Glomerular visceral epithelial cell (primary cell): Measurements from ENCODE around the gene PHF12.

Experiments used
- DNase-seq: peaks from one replicate; pipeline ENCODE4 v3.0.0-alpha.2; 2016; ENCODE audit errors: extremely low spot score

Gene PHF12

DNA sequence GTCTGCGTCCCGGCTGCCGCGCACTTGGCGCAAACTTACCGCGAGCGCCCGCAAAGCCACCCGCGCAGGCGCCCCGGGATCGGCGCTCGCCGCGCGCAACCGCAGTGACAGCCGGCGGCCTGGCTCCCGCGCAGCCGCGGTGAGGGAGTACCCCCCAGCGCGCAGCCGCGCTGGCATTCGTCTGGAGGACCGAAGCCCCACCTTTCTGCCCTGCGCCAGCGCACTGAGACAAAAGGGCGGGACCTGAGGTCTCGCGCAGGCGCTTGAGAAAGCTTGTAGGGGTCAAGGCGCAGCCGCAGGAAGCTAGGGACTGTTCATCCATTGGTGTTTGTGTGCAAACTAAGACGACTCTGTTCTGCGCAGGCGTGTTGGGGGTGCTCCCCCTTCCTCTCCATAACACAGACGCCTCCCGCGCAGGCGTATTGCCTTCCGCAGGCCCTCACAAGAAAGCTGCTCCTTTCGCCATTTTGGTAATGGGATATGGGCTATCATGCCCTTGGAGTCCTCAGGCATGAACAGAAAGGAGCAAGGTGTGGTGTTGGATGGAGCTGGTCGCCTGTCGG, at the start of gene PHF12:
TSS of gene PHF12 (minus strand) at position 91 of the 563 bp plus-strand sequence. CDS start 558 bp downstream, outside the sequence.
- DNase-seq, result peak; percentile 100

DNA sequence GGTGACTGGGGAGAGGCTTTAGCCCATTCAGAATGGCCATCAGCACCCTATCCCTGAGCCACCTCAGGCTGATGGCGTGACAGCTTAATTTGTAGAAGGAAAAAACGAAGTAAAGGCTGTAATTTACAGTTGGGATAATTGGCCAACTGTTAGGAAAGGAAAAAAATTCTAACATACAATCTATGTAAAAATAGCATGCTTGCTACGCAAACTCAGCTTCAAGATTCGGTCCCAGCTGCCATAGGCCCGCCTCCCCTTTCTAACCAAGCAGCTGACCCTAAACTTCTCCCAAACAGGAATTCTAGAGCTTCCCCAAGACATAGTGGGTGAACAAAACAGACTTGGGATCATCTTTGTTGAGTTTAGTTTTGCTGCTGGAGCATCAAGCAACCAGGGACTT, 49.7 kb upstream of the PHF12 start:
- no peak for DNase-seq

DNA sequence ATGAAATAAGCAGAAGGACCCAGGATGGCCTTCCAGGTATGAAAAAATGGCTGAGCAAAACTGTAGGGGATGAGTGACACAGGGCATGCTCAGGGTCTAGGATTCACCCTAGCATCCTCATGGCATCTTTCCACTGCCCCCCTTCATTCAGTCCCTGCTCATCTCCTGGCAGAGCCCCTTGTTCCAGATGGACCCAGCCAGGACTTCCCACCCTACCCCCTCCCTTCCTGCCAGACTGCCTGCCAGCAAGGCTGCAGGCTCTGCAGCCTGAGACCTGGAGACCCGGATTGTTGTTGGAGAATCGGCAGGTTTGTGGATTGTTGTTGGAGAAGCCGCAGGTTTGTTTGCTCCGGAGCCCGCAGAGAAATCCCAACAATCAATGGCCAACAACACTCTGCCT, 47.9 kb upstream of the PHF12 start:
- no peak for DNase-seq

DNA sequence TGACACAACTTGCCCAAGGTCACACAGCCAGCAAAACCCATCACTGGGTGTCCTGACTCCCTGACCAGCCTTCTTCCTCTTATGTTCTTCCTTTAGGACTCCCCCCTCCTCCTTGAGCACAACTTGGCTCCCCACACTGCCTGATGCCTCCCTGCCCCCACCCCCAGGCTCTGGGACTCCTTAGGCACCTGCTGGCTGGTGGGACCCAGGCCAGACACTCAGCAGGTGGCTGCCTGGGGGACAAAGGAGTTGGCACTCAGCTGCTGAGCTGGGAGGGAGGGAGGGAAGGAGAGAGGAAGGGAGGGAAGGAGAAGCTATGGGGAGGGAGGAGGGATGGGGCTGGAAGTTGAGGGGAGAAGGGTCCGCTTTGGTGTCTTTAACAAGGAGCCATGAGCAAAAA, 46.5 kb upstream of the PHF12 start:
- DNase-seq, result no peak

DNA sequence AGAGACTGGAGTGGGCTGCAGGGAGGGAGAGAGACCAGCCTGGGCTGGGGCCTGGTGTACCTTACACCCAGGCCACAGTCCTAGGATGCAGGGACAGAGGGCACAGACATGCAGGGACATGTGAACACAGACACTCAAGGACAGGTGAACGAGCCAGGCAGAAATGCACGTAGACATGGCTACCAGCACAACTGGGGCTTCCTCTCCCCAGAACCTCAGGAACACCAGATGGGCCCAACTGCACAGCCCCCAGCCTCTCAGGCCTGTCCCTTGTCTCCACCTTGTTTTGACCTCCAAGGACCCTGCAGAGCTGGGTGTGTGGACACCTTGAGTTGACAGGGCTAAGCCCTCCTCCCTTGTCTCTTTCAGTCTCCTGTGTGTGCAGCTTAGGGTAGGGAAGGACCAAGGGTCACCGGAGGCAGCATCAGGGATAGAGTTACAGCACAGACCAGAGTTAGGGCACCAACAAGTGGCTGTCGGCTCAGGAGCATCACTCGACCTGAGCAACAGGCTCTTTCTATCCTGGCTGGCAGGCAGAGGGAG, 45.3 kb upstream of the PHF12 start:
- no peak for DNase-seq

DNA sequence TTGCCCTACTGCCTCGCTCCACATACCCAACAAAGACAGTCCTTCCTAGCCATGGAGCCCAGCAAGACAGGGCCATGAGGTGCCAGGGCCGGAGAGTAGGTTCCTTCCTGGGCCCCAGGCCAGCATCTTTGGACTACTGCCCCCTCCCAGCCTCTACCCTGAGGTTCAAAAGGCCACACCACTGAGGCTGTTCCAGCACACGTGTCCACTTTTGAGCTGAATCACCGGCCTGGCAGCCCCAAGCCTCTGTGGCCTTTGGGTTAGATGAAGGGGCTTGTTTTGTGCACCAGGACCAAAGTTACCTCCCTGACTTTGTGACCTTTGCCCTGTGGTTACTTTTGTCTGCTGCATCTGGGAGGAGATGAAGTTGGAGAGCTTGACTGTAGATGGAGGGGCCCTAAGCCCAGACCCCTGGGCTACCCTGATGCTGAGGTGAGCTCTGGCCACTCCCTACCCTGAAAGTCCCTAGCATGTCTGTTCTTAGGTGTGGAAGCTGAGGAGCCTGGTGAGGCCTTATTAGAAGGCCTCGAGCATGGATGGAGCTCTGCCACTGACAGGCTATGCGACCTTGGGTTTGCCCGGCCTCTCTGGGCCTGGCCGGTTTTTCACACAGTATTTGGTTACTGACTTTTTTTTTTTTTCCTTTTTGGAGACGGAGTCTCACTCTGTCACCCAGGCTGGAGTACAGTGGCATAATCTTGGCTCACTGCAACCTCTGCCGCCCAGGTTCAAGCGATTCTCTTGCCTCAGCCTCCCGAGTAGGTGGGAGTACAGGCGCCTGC, 42.5 kb upstream of the PHF12 start:
- no peak for DNase-seq

DNA sequence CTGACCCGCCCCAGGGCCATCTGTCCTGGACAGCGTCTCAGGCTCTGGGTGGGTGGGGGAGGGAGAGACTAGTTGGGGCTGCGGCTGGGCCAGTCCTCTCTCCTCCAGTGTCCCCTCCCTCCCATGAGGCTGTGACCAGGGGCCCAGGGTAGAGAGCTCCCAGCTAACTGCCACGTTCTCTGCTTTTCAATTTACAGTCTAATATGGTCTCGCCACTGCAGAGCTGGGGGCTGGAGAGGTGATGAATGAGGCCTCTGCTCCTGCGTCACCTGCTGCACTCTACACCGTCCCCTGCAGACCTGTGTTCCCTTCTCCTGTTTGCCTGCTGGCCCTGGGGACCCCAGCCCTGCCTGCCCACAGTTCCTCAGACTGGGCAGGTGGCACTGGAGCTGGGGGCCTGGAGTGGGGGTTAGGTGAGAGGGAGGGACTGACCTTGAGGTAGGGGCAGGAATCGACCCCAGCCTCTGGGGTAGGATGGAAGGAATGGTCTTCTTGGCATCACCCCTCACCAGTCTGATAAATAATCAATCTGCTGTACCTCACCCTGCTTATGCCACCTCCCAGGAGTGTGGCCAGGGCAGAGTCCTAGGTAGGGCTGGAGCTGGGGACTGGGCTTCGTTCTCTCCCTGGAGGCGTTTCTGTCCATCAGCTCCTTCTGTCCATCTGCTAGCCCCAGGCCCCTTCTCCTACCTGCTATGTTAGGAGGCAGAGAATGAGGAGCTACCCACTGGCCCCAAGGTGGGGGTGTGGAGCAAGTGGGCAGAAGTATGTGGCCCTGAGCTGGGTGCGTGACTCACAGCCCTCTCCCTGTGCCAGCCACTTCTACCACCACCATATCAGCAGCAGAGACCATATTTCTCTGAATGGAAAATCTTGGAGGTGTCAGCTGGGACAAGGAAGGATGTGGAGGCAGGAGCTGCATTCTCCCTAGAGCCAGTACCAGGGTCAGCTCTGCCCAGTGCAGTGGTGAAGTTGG, 41.6 kb upstream of the PHF12 start:
- DNase-seq, result peak; percentile 28

DNA sequence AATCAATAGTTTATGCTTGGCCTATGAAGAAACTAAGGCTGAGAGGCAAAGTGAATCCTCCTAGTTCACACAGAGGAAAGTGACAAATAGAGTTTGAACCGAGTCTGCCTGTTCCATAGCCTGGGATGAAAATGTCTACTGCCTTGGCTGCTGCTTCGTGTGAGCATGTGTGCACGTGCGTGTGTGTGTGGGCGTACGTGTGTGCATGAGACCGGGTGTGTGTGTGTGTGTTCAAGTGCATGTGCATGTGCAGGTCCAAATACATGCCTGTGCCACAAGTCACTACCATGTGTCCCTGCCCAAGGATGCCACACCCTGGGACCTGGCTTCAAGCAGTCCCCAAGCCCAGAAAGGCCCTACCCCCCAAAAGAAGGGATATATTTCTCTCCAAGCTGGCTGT, 40.9 kb upstream of the PHF12 start:
- no peak for DNase-seq

DNA sequence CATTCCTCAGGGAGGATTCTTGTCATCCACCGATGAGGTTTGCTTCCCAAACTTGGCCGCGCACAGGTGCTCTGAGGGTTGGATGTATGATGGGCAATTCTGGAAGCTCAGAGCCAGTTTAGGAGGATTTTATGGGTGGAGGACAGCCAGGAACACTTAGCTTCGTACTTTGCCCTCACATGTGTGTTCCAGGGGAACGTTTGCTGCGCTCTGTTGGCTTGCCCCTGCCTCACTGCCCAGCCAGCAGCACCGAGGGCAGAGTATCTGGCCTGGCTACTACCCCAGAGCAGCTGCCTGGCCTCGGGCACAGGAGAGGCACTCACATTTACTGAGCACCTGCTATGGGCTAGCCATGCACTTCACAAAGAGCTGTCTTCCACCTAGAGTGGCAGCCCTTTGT, 40.5 kb upstream of the PHF12 start:
- no peak for DNase-seq

DNA sequence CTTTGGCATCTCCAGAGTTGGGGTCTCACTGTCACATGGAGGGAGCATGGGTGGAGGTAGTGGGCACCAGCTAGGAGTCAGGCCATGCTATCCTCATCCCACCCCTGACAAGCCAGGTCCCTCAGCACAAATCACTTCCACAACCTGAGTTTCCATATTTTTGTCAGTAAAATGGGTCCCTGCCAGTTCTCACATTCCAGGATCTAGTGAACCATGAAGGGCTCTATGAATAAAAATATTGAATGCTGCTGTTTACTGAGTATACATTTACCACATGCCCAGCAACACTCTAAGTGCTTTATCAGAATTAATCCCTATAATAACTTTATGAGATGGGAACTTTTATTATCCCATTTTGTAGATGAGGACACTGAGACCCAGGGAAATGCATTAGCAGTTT, 37.7 kb upstream of the PHF12 start:
- no peak for DNase-seq

DNA sequence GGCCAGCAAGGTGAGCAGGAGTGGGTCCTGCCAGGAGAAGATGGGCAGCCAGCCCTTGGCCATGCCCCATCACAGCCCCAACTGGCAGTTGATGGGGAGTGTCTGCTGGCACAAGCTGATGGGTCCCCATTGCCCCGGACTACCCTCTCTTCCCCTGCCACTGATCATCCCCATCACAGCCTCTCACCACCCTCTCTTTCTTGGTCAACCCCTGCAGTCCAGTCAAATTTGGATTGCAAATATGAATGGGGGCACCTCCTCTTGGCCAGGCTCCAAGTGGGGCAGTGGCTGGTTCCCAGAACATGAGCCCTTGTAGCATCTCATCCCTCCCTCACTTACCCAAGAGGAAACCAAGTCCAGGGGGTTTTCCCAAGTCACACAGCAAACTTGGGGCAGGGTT, 37.2 kb upstream of the PHF12 start:
- no peak for DNase-seq

DNA sequence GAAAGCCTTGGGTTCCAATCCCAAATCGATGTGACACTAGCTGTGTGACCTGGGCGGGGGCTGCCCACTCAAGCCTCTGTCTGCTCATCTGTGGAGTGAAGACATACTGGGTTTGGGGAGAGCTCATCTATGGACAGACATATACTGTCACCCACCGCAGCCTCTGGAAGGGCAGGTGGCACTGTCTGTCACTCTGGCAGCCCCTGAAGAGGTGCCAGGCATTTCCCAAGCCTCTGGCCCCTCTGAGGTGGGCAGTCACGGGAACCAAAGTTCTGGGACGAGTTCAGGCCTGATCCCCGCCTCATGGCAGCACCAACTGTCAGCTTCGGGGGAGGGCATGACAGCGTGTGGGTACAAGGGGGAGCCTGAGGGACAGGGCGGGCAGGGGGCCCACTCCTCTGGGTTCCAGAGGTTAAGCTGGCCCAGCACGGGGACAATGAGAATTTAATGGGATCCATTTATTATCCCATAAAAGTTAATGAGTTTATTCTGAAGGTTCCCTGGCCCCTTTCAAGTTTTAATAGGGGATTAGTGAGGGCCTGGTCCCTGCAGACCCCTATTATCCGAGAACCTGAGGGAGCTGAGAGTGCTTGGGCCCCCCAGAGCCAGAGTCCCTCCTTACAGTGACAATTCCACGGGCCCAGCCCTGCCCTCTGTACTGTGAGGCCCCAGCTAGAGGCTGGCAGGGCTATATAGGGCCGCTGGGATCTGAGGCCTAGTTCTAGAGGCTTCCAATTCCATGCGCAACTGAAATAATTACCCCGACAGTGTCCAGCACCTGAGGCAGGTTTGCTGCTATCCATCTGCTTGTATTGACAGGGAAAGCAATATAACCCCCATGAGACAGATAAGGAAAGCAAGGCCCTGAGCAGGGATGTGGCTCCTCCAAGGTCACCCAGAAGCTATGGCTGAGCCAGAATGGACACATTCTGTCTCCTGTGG, 35.7 kb upstream of the PHF12 start:
- no peak for DNase-seq

DNA sequence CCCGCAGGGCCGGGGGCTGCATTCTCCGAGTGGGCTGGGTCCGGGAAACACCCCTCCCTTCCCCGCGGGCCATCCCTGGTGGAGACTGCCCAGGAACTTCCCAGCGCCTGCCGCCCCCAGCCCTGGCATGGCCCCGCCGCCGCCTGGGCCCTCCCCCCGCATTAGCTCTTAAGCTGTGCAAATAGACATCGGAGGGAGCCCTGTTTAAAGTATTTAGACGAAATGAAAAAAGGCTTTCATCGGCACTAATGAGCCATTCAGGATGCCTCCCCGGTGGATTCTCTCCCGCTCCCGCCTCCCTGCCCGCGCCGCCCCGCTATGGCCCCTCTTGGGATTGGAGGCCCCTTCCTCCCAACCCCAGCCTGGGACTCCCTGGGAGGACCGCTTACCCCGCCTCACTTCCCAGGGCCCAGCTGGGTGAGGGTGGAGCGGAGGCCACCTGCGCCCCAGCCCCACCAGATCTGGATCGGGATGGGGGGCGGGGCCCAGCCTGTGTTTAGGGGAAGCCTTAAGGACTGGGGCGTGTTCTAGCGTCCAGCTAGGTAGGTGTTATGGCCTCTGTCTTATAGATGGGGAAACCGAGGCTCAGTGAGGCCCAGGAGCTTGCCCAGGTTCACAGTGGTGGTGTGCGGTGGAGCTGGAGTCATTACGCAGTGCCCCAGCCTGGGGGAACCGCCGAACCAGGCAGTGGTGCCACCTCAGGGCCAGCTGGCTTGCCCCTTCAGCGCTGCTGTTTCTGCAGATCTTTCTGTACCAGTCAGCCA, 34.8 kb upstream of the PHF12 start:
- DNase-seq, result no peak

DNA sequence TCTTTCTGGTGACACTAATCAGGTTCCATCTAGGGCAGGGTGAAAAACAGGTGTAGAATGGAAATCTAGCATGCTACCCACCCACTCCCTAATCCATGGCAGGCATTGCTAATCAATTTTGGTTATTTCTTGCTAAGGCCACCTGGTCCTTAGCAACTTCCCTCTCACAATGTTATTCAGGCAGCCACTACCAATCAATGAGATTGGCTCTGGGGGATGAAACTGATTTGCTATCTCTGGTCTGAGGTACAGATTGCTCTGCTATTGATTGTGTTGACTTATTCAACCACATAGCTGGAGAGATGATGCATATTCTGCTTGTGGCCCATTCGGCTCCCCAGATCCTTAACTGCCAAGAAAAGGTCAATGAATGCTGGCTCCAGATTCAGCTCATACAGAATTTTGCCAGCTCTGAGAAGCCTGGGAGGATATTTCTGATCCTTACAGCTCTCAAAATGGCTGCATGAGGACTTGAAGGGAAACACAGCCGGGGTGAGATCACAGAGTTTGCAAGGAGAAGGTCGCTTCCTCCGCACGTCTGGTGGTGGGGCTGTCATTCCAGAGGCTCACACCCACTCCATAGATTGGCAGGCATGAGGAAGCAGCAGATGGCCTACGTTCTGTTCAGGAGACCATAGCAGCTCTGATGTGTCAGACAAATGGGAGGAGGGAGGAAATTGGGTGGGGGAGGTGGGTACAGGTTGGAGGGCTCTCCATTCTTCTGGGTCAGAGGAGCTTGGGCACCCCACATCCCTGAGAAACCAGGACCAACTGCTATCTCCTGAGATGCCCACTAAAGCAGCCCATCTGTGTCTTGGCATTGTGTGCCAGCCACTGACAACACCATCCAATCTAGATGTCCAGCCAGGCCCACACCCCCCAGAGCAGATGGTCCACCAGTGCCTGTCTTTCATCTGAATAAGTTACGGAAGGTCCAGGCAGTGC, 32.2 kb upstream of the PHF12 start:
- no peak for DNase-seq

DNA sequence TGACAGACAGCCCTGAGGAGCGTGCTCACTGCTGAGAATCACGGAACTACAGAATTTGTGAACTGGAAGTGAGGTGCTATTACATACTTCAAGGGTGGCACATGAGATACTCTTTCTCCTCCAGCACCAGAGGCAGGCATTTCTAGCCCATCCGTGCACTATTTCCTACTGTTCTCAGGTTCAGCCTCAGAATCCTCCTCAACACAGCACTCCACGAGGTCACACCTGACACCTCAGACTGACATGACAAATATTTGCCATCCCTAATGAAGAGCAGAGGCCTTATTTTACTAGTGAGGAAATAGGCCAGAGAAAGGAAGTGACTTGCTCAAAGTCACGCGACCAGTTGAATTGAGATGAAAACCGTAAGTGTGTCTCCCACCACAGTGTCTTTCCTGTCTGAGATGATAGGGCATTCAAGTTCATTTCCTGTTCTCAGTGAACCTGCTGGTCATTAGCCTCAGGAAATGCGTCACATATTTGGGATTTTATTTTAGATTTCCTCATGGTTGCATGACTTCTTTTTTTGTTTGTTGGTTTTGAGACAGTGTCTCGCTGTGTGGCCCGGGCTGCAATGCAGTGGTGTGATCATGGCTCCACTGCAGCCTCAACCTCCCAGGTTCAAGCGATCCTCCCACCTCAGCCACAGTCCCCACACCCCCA, 30.9 kb upstream of the PHF12 start:
- no peak for DNase-seq

DNA sequence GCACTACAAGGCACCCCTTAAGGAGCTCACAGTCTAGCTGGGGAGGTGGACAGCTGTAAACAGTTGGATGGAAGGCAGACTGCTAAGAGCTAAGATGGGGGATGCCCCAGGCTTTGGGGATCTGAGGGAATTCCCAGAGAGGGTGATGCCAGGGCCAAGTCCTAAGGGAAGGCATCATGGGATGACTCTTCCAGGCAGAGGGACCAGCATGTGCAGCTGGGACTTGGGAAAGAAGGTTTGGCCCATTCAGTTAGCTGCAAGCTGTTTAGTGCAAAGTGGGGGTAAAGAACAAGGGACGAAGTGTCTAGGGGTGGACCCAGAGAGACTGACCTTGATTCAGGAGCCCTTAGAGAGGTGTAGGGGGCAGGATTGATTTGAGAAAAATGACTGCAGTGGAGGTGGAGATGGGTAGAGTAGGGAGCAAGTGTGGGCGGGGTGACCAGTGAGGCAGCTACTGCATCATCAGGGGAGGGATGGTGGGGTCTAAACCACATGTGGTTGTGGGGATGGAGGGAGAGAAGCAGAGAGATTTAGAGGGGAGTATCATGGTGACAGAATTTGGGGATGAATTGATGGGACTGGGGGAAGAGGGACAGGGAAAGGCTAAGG, 27.1 kb upstream of the PHF12 start:
- DNase-seq, result no peak

DNA sequence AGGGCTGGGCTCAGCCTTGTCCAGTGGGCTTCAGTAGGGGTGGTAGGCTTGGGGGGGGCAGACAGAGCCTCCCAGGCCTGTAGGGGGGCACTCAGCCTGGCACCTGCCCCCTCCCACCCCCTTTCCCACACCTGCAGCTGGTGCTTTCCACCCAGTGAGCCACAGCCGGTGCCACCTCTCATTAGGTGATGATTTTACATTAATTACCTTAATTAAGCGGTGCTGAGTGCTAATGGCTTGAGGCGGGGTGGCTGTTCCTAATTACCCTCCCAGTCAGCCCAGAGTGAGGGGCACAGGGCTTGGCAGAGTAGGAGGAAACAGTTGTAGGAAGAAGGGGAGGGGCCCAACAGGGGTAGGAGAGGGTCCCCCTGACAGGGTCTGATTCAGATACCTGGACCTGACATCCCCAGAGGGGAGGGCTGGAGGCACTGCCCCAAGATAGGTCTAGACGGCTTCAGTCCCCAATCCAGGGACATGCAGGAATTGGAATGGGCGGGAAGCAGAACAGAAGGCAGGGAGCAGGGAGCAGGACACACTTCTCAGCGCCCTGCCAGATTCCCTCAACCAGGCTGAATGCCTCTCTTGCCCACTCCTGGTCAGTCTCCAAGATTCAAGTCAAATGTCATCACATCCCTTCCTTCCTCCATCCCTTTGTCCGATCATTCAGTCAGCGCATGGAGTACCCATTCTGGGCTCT, 26.5 kb upstream of the PHF12 start:
- DNase-seq, result no peak

DNA sequence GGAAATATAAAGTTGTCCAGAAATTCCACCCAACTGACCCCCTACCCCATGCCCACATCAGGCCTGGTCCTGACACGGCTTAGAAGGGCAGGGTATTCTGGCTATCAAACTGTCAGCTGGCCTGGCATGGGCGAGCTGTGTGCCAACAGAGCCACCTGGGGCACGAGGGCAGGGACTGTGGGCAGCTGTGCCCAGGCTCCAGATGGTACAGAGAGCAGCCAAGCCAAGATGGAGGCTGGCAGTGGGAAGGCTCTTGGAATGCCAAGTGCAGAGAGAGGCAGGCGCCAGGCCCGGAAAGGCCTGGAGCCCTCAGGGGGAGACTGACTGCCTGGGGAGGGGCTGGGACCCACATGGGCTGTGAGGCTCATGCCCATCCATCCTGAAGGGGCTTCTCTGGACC, 24.3 kb upstream of the PHF12 start:
- DNase-seq, result no peak
